HL-60 (cell line): ENCODE measurements around the gene TTLL11.

ENCODE experiments used
- GABPA ChIP-seq: IDR thresholded peaks from 2 replicates; pipeline ENCODE4 v1.6.1; 2012; ENCODE audit warnings: low read depth
- POLR2AphosphoS5 ChIP-seq: IDR thresholded peaks from 2 replicates; pipeline ENCODE4 v1.6.1; 2012; ENCODE audit warnings: low read depth
- SPI1 ChIP-seq: IDR thresholded peaks from 2 replicates; pipeline ENCODE4 v1.6.1; 2012; ENCODE audit warnings: low read depth, mild to moderate bottlenecking, borderline replicate concordance
- TF ChIP-seq, protein P1 (sequence below): IDR thresholded peaks from one replicate; pipeline ENCODE4 v1.5.1; 2011; ENCODE audit warnings: low read length, control low read depth, inconsistent platforms; ENCODE audit not compliant: insufficient read depth
- TF ChIP-seq, protein P2 (sequence below): IDR thresholded peaks from 2 replicates; pipeline ENCODE4 v1.6.1; 2012; ENCODE audit warnings: low read depth; ENCODE audit not compliant: insufficient replicate concordance

DNA sequence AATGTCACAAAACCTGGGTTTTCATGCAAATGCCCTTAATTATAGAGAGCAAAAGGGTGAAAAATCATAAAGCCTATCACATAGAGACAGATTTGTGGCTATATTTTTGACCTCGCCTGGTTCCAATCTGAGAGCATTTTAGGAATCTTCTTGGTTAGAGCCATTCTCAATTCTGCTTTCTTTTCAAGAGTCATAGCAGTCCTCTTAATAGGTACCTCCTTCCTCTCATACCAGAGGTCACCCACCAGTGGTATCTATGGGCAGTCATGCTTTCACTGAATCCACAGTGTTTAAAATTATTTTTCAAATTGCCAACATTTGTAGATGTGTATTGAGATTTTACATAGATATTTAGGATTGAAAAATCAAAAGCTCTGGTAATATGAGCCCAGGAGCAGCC is 226.2 kb downstream of the TTLL11 start:
- TF ChIP-seq, protein P1, sequence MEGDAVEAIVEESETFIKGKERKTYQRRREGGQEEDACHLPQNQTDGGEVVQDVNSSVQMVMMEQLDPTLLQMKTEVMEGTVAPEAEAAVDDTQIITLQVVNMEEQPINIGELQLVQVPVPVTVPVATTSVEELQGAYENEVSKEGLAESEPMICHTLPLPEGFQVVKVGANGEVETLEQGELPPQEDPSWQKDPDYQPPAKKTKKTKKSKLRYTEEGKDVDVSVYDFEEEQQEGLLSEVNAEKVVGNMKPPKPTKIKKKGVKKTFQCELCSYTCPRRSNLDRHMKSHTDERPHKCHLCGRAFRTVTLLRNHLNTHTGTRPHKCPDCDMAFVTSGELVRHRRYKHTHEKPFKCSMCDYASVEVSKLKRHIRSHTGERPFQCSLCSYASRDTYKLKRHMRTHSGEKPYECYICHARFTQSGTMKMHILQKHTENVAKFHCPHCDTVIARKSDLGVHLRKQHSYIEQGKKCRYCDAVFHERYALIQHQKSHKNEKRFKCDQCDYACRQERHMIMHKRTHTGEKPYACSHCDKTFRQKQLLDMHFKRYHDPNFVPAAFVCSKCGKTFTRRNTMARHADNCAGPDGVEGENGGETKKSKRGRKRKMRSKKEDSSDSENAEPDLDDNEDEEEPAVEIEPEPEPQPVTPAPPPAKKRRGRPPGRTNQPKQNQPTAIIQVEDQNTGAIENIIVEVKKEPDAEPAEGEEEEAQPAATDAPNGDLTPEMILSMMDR = no peak
- no peak for TF ChIP-seq POLR2AphosphoS5
- no peak for TF ChIP-seq GABPA
- TF ChIP-seq SPI1 = no peak
- TF ChIP-seq, protein P2, sequence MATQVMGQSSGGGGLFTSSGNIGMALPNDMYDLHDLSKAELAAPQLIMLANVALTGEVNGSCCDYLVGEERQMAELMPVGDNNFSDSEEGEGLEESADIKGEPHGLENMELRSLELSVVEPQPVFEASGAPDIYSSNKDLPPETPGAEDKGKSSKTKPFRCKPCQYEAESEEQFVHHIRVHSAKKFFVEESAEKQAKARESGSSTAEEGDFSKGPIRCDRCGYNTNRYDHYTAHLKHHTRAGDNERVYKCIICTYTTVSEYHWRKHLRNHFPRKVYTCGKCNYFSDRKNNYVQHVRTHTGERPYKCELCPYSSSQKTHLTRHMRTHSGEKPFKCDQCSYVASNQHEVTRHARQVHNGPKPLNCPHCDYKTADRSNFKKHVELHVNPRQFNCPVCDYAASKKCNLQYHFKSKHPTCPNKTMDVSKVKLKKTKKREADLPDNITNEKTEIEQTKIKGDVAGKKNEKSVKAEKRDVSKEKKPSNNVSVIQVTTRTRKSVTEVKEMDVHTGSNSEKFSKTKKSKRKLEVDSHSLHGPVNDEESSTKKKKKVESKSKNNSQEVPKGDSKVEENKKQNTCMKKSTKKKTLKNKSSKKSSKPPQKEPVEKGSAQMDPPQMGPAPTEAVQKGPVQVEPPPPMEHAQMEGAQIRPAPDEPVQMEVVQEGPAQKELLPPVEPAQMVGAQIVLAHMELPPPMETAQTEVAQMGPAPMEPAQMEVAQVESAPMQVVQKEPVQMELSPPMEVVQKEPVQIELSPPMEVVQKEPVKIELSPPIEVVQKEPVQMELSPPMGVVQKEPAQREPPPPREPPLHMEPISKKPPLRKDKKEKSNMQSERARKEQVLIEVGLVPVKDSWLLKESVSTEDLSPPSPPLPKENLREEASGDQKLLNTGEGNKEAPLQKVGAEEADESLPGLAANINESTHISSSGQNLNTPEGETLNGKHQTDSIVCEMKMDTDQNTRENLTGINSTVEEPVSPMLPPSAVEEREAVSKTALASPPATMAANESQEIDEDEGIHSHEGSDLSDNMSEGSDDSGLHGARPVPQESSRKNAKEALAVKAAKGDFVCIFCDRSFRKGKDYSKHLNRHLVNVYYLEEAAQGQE = no peak
